Fibroblast of skin of back (primary cell): Measurements from ENCODE around the gene RAB18.
A peak's percentile ranks its signal among the peaks of the same experiment; 100 is the strongest.
"Not testable (repeated sequence)": the region's sequence is repeated elsewhere in the genome, so short reads cannot be mapped to it uniquely, and the experiment has no call there.

Experiments
- DNase-seq: peaks from one replicate; pipeline ENCODE4 v3.0.0-alpha.2; 2013

Gene RAB18

DNA sequence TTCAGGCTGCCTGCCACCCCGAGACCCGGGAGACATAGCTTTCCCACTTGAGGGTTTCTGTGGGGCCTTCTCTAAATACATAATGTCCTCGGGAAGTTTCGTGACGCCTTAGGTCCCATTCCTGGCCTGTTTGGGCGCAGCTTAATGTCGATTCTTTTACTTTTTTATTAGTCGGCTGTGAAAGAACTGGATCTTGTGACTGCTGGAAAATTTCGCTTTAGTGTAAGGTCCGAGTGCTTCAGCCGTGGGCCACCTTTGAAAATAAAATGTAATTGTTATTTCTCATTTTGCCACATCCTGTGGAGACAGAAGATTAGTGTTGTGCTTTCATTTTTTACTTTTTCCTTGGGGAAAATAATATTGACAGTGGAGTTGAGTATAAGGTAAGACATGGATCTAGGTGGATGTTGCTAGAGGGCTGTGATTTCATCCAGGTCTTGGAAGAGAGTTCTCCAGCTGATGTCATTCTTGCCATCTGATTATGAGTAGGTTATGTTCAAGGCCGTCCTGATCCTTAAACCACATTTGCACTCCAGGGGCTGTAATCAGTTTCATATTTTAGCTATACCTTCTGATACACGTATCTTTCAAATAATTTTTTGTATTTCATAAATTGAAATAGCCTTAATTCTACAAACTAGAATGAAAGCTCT, 830 bp downstream of the RAB18 start:
- DNase-seq: peak; percentile 21

DNA sequence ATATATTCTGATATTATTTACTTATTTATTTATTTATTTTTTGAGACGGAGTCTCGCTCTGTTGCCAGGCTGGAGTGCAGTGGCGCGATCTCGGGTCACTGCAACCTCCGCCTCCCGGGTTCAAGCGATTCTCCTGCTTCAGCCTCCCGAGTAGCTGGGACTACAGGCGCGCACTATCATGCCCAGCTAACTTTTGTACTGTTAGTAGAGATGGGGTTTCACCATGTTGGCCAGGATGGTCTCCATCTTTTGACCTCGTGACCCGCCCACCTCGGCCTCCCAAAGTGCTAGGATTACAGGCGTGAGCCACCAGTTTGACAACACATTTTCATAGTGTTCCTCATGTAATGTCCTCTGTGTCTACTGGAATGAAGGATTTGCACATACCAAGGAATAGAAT, 1.4 kb downstream of the RAB18 start:
- not testable (repeated sequence) for DNase-seq

- peak; percentile 57 for DNase-seq
These were observed 2.2 kb downstream of the RAB18 start for GRCh38 chr10:27506280-27506679.

DNA sequence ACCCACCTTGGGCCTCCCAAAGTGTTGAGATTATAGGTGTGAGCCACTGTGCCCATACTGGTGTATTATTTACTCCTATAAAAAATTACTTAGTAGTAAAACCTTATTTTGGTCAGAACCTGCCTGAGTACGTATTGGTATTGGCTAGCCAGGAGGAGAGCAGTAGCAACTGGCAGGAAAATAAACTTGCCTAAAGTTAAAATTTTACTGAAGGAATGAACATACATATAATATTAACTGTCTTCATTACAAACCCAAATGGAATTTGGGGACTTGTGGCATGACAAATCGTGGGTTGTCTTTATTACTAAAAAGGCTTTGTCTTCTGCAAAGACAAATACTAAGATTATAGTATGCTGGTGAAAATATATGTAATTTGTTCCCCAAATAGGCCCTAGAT, 8.4 kb downstream of the RAB18 start:
- DNase-seq: peak; percentile 60

DNA sequence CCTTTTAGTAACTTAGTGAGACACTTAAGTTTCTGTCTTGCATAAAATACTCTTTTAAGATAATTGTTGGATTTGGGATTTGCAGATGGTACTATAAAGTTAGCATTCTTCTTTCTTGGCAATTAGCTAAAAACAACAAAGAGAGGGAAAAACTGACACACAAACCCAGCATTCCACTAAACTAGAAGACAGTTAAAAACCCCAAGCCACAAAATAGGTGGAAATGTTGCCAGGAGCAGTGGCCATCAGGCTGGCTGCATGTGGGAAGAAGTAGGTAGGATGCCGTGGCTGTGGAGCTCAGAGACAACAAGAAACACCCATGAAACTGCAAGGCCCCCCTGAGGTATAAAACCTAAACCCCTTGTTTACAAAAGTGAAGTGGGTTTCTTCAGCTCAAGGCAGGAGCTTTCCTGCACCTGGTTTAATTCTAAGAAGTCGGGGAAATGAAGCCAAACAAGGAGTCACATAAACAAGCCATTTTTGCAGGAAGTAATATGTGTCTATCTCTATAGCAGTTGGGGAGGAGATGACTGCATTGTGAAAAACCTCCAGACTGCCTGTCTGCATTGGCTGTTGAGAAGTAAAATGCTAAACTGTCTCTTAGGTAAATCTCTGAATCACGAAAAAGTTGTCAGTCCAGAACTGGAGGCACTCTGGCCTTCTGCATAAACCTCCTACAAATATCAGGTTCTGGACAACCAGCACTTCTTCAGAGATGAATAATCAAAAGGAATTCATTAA, 9.5 kb downstream of the RAB18 start:
- peak; percentile 45 for DNase-seq

DNA sequence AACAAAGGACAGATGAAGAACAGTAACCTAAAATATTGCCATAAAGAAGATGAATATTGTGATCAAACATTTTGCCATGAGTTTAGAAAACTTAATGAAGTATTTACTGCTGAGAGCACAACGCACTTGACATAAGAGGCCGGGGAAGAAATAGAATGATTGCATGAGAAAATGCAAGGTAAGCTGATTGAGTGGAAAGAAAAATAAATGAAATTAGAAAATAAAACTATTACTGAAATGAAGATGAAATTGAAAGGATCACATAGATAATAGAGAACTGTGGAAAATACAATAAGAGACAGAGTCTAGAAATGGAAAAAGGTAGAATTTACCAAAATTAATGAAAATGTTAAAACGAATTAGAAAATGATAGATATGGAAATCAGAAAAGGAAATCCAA, 10.1 kb downstream of the RAB18 start:
- DNase-seq: no peak

DNA sequence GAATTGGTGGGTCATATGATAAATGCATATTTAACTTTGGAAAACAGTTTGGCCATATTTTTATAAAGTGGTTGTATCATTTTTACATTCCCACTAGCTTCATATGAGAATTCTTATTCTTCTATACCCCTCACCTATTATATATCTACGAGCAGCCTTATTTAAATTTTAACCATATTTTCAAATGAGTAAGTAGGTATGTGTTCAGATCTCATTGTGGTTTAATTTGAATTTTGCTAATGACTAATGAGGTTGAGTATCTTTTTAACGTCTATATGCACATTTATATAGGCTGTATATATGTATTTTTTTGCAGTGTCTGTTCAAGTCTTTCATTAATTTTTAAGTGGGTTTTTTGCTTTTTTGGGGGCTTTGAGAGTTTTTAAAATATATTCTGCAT, 14.2 kb downstream of the RAB18 start:
- no peak for DNase-seq

DNA sequence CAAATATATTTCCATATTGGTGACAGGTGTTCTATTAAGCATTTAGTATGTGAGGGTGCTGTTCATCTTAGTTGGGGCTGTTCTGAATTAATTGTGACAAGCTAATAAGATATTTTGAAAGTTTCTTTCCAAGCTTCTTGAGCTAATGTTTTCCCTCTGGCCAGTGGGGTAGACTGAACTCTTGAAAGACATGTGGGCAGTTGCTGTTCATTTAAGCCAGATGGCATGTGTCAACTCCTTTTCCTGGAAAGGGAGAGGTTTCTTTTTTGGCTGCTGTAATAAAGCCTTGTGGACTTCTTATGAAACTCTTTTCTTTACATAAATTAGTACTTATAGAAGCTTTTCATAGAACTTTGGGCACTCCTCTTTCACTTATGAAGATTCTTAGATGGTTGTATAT, 21.7 kb downstream of the RAB18 start:
- peak; percentile 16 for DNase-seq

- DNase-seq: no peak
These were observed 22.1 kb downstream of the RAB18 start for GRCh38 chr10:27526242-27526641.

- DNase-seq: no peak
These were observed 23.7 kb downstream of the RAB18 start for GRCh38 chr10:27527666-27528295.

- no peak for DNase-seq
These were observed 25.1 kb downstream of the RAB18 start for GRCh38 chr10:27529010-27529783.

GRCh38 chr10:27530477-27530876, 26.4 kb downstream of the RAB18 start:
- no peak for DNase-seq

DNA sequence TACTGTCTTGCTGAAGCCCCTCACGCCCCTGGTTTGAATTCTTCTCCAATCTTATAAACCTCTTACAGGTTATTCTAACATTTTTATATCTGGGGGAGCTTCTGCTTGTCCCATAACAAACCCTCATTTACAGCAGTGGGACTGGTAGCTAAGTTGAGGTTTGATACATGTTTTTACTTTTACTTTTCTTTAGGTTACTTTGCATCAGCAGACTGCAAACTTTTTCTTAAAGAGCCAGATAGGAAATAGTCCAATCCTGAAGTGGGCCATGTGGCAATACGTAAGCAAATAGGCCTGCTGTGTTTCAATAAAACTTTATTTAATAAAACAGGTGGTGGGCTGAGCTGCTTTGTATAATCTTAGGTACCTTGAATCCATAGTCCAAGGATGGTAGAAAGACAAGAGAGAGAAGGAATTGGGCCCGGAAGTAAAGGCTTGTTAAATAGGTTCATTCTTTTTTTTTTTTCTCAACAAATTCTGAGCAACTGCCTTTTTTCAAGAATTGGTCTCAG, 27.3 kb downstream of the RAB18 start:
- DNase-seq: no peak

DNA sequence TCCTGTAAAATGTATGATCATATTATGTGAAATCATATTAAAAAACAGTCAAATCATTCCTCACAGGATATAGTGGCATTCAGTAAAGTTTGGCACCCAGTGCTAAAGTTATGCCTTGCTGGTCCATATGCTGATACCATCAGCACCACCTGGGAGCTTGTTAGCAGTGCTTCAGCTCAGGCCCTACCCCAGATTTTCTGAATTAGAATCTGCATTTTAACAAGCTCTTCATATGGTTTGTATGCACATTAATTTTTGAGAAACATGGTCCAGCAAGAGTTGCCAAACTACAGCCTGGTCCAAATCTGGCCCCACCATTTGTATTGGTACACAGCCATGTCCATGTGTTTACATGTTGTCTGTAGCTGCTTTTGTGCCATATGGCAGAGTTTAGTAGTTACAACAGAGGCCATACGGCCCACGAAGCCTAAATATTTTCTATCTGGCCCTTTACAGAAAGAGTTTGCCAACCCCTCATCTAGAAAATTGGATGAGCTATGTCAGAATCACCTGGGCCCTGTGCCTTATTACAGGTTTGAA, 30.1 kb downstream of the RAB18 start:
- no peak for DNase-seq

DNA sequence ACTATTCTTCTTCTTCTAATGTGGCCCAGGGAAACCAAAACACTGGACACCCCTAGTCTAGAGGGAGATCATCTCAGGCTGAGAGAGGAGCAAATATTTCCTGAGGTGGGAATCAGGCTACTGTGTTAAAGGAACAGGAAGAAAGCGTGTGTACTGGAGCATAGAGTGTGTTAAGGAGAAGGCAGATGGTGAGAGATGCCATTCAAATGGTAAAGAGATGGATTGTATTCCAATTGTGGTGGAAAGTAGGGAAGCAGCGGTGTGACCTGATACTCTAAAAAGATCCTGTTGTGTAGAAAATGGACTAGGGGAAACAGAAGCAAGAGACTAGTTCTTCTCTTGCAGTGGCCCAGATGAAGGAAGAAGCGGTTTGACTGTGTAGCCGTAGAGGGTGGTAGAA, 31.2 kb downstream of the RAB18 start:
- DNase-seq: no peak

GRCh38 chr10:27536437-27536836, 32.3 kb downstream of the RAB18 start:
- no peak for DNase-seq

- DNase-seq: no peak
These were observed 33.1 kb downstream of the RAB18 start for GRCh38 chr10:27537166-27537565.

GRCh38 chr10:27537787-27538186, 33.7 kb downstream of the RAB18 start:
- DNase-seq: no peak

DNA sequence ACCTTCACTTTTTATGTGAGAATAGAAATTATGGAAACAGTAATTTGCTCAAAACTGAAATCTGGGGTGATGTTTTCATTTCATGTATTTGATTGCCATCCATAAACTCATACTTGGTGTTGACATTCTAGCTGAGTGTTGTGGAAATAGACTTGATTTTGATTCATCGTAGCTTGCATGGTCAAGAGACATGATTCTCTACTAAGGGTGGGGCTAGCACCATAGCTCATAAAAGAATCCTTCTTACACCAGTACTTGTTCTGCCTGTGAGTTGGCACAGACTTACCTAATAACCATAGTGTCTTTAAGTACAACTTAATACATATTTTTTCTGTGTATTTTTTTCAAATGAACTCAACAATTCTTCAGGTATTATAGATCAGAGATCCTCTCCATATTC, 36.6 kb downstream of the RAB18 start:
- DNase-seq: no peak

GRCh38 chr10:27541796-27542729, 38.0 kb downstream of the RAB18 start:
- DNase-seq: no peak

GRCh38 chr10:27542812-27543211, 38.7 kb downstream of the RAB18 start:
- peak; percentile 40 for DNase-seq
